Esophagus squamous epithelium (tissue), 4 donors: Measurements from ENCODE around the gene RFLNA.

Experiments
- POLR2A ChIP-seq, 4 donors: fragments of 450-650 bp; IDR thresholded peaks; one replicate each; pipeline ENCODE4 v1.6.1; 2017; ENCODE audit warnings: antibody characterized with exemption in 4 of 4, mild to moderate bottlenecking in 4 of 4, moderate library complexity in 3 of 4
- TF ChIP-seq, protein P1 (sequence below), 6 experiments: fragments of 450-650 bp in 4 of 6; fragments of 200-600 bp in 2 of 6; sonication (generic) in 2 of 6; IDR thresholded peaks; one replicate each; pipeline ENCODE4 v1.5.1; 2016 to 2019; ENCODE audit warnings: antibody characterized with exemption in 6 of 6, mild to moderate bottlenecking in 4 of 6, moderate library complexity in 4 of 6

DNA sequence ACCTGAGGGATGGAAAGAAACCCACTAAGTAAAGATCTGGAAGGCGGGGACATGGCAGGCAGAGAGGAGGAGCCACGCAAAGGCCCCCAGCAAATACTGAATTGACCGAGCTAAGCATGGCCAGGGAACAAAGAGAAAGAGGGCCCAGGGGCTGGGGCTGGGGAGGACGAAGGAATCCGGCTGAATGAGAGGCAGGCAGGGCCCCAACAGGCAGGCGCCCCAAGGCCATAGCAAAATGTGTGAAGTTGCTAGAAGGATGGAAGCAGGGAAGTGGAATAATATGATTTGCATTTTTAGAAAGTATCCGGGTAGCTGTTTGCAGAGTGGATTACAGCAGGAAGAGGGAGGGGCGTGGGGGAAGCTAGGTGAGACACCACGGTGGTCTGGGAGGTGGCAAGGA, 49.1 kb downstream of the RFLNA start:
- TF ChIP-seq, protein P1, sequence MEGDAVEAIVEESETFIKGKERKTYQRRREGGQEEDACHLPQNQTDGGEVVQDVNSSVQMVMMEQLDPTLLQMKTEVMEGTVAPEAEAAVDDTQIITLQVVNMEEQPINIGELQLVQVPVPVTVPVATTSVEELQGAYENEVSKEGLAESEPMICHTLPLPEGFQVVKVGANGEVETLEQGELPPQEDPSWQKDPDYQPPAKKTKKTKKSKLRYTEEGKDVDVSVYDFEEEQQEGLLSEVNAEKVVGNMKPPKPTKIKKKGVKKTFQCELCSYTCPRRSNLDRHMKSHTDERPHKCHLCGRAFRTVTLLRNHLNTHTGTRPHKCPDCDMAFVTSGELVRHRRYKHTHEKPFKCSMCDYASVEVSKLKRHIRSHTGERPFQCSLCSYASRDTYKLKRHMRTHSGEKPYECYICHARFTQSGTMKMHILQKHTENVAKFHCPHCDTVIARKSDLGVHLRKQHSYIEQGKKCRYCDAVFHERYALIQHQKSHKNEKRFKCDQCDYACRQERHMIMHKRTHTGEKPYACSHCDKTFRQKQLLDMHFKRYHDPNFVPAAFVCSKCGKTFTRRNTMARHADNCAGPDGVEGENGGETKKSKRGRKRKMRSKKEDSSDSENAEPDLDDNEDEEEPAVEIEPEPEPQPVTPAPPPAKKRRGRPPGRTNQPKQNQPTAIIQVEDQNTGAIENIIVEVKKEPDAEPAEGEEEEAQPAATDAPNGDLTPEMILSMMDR (IDR thresholded peaks at IDR 0.05): no peak
- no peak for TF ChIP-seq POLR2A (IDR thresholded peaks at IDR 0.05)
